Measurements from ENCODE around the gene PRB4.
"Not testable (repeated sequence)": the region's sequence is repeated elsewhere in the genome, so short reads cannot be mapped to it uniquely, and the experiment has no call there.

PRB4 gene

GRCh38 chr12:11310336-11310735 is at the start of gene PRB4:
TSS of gene PRB4 (minus strand) at chr12:11310436. CDS start at chr12:11310398, 38 bp downstream.
- DNase-seq (ENCODE audit: low read depth): no peak
- H3K4me3 ChIP-seq (replicated peaks; ENCODE audit: low read depth, low read length): no peak within 1 kb of the TSS
- no peak for TF ChIP-seq CTCF (IDR thresholded peaks at IDR 0.05; ENCODE audit: low read length, missing control alignments)

- H3K4me3 ChIP-seq (replicated peaks; ENCODE audit: low read depth, low read length); DNase-seq (ENCODE audit: low read depth): not testable (repeated sequence)
Observed at GRCh38 chr12:11351736-11352135, 41.5 kb upstream of the PRB4 start.

- no peak for DNase-seq (ENCODE audit: low read depth)
- TF ChIP-seq CTCF (IDR thresholded peaks at IDR 0.05; ENCODE audit: low read length, missing control alignments): no peak
- no peak overlapping the region for H3K4me3 ChIP-seq (replicated peaks; ENCODE audit: low read depth, low read length)
Observed at GRCh38 chr12:11348439-11348838, 38.2 kb upstream of the PRB4 start.

DNA sequence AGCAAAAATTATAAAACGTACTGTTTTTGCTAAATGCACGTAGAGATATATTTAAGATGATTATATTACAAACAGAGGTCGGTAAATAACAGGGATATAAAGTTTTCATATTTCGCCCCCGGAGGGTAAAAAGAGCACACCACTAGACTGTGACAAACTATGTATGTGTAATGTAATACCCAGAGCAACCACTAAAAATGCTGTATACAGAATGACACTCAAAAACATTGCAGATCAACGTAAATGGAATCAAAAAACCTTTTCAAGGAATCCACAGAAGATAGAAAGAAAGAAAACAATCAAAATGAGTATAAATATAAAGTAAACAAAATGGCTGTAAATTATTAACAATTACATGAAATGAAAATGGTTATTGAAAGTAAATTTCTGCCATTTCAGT is 37.6 kb upstream of the PRB4 start:
- no peak for DNase-seq (ENCODE audit: low read depth)
- TF ChIP-seq CTCF (IDR thresholded peaks at IDR 0.05; ENCODE audit: low read length, missing control alignments): no peak
- H3K4me3 ChIP-seq (replicated peaks; ENCODE audit: low read depth, low read length): no peak overlapping the region

- TF ChIP-seq CTCF (IDR thresholded peaks at IDR 0.05; ENCODE audit: low read length, missing control alignments): no peak
- no peak for DNase-seq (ENCODE audit: low read depth)
- H3K4me3 ChIP-seq (replicated peaks; ENCODE audit: low read depth, low read length): no peak overlapping the region
Observed at GRCh38 chr12:11344500-11344899, 34.3 kb upstream of the PRB4 start.

DNA sequence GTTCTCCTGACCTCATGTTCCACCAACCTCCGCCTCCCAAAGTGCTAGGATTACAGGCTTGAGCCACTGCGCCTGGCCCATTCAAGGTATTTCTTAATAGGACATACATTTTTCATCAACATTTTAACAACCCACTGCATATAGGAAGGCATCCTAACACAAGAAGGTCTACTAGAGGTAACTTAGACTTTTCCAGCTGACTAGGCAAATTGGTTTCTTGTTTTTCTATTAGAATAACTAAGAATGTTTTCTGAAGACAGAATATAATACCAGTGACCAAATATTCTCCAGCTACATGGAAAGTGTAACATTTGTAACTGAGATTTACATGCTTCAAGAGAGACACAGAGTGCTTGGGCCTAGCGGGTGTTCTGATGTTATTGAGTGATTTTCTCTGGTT is 14.2 kb upstream of the PRB4 start:
- no peak overlapping the region for H3K4me3 ChIP-seq (replicated peaks; ENCODE audit: low read depth, low read length)
- DNase-seq (ENCODE audit: low read depth): no peak
- TF ChIP-seq CTCF (IDR thresholded peaks at IDR 0.05; ENCODE audit: low read length, missing control alignments): no peak

- peak; percentile 0 for DNase-seq (ENCODE audit: low read depth)
- TF ChIP-seq CTCF (IDR thresholded peaks at IDR 0.05; ENCODE audit: low read length, missing control alignments): no peak
- H3K4me3 ChIP-seq (replicated peaks; ENCODE audit: low read depth, low read length): no peak overlapping the region
Observed at GRCh38 chr12:11321980-11322379, 11.7 kb upstream of the PRB4 start.

DNA sequence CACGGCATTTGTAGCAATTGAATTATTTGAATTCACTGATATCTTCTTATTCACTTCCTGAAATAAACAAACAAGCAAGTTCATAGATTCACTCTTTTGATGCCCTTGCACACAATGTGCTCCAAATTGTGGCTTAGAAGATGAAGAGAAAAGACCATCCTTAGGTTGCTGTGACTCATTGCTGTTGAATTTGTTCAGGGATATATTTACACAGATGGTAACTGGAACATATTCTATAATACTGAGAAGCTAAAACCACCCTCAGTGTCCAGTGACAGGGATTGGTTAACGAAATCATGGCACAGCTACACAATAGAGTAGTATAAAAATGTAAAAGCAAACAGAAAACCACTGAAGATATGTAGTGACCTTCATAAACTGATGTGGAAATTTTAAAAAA is 3.1 kb downstream of the PRB4 start:
- no peak for DNase-seq (ENCODE audit: low read depth)
- no peak for TF ChIP-seq CTCF (IDR thresholded peaks at IDR 0.05; ENCODE audit: low read length, missing control alignments)
- H3K4me3 ChIP-seq (replicated peaks; ENCODE audit: low read depth, low read length): no peak overlapping the region
